ENCODE data around the gene SCYGR8. TPM values are rescaled to one million over a fixed set of nuclear protein-coding genes. Genes with fewer than 3 reads are reported as not detected.

Gene SCYGR8
- polyA plus RNA-seq, 3 donors, result not detected

DNA sequence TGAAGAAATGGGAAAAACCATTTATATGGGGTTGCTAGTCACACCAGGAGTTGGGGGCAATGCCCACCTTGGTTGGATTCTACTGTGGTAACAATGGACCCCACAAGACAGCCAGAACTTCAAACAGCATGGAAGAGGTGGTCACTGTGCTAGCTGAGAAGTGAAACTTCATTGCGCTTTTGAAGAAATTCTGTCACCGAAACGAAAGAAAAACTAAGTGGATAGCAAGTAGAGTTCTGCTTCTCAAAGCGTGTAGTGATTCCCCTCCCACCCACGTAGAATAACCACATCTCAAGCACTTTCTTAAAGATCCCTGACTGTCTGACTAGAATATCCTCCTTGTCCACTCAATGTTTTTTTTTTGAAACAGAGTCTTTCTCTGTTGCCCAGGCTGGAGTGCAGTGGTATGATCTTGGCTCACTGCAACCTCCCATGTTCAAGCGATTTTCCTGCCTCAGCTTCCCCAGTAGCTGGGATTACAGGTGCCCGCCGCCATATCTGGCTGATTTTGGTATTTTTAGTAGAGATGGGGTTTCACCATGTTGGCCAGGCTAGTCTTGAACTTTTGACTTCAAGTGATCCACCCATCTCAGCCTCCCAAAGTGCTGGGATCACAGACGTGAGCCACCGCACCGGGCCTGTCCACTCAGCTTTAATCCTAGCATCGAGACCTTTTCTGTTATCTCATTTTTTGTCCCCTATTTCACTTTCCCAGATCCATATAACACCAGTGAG lies 37.9 kb downstream of the SCYGR8 start:
- no peaks in the 10 kb centered on the region for H3K36me3 ChIP-seq (replicated peaks in 1 of 2; ENCODE audit: control insufficient read depth in 1 of 2, insufficient read depth in 2 of 2, low read length in 2 of 2)
- DNase-seq, result peak; percentile 62 to 76 (median 65)
- no peaks in the 10 kb centered on the region for H3K9me3 ChIP-seq (replicated peaks in 1 of 2; ENCODE audit: control insufficient read depth in 1 of 2, insufficient read depth in 1 of 2, low read length in 2 of 2)
- peak overlapping the region; percentile 58 for H2AFZ ChIP-seq (ENCODE audit: insufficient read depth, low read depth, low read length, poor library complexity, severe bottlenecking)
- Mint-ChIP-seq H3K4me1 (peaks cover 31% of the 10 kb centered on the region), H3K9me3 (peaks cover 0 to 3% (median 0%) of the 10 kb centered on the region in 7 donors), H3K4me3 (peak overlapping the region; percentile 90 to 99), H3K27me3 (ENCODE audit: low read depth in 3 of 3) (peaks cover under 1 to 9% (median 8%) of the 10 kb centered on the region in 3 donors), H3K36me3 (no peaks in the 10 kb centered on the region), H3K27ac (peak overlapping the region; percentile 95 to 99 (median 97))
- H3K4me1 ChIP-seq (ENCODE audit: control insufficient read depth in 1 of 2, insufficient read depth in 2 of 2, low read length in 2 of 2), result peaks cover 21 to 30% of the 10 kb centered on the region in 2 donors
- H3K27me3 ChIP-seq (ENCODE audit: control insufficient read depth in 2 of 2, insufficient read depth in 2 of 2, low read length in 2 of 2), result no peaks in the 10 kb centered on the region
- H4K20me1 ChIP-seq (ENCODE audit: insufficient read depth, low read length), result no peaks in the 10 kb centered on the region
- H3K27ac ChIP-seq (ENCODE audit: low read depth in 1 of 2, low read length in 2 of 2), result peak overlapping the region; percentile 61 to 92
- H3K79me2 ChIP-seq (ENCODE audit: insufficient read depth, low read length), result no peaks in the 10 kb centered on the region
- H3K4me3 ChIP-seq (replicated peaks in 1 of 3; ENCODE audit: low read depth in 2 of 3, low read length in 3 of 3), result peak overlapping the region; percentile 55 to 94 (median 85)
- intact Hi-C loops (cut with micrococcal nuclease), result loop anchor here (5.0 to 10.0 kb wide), 3 partner anchors 34 to 79 kb away; no protein-coding TSS in a partner anchor
- WGBS (ENCODE audit: insufficient coverage), result 66% methylated on average over 6 of the region's 12 CpGs
- H3K9ac ChIP-seq (ENCODE audit: insufficient read depth, low read length, poor library complexity, severe bottlenecking), result peak overlapping the region; percentile 53
- peak overlapping the region; percentile 80 for H3K4me2 ChIP-seq (replicated peaks; ENCODE audit: extremely low read depth, low read length, poor library complexity, severe bottlenecking)
- TF ChIP-seq, protein P1, sequence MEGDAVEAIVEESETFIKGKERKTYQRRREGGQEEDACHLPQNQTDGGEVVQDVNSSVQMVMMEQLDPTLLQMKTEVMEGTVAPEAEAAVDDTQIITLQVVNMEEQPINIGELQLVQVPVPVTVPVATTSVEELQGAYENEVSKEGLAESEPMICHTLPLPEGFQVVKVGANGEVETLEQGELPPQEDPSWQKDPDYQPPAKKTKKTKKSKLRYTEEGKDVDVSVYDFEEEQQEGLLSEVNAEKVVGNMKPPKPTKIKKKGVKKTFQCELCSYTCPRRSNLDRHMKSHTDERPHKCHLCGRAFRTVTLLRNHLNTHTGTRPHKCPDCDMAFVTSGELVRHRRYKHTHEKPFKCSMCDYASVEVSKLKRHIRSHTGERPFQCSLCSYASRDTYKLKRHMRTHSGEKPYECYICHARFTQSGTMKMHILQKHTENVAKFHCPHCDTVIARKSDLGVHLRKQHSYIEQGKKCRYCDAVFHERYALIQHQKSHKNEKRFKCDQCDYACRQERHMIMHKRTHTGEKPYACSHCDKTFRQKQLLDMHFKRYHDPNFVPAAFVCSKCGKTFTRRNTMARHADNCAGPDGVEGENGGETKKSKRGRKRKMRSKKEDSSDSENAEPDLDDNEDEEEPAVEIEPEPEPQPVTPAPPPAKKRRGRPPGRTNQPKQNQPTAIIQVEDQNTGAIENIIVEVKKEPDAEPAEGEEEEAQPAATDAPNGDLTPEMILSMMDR (IDR thresholded peaks at IDR 0.05), result no peak

DNA sequence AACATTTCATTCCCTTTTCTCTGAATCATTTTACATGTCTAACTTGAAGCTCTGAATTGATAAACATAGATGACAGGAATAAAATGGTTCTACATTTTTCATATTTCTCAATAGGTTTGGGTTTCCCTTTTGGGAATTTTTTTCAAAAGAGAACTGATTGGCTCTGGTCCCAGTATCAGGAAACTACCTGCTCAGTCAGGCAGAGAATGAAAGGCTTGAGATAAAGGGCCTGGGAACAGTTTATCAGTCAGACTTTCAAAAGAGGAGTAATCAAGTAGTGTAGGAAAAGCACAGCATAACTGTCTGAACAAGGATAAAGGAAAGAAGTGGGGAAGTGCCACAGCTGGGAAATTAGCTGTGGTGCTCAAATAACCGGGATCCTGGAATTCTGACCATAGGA lies 39.6 kb downstream of the SCYGR8 start:
- TF ChIP-seq, protein P1 (IDR thresholded peaks at IDR 0.05), result no peak
- H3K36me3 Mint-ChIP-seq, result no peaks in the 10 kb centered on the region
- intact Hi-C loops (cut with micrococcal nuclease), result loop anchor here in 1 of 2 donors (10.0 kb wide), 1 partner anchor 70 kb away; no protein-coding TSS in a partner anchor
- no peak for DNase-seq
- Histone ChIP-seq H3K9me3 (replicated peaks in 1 of 2; ENCODE audit: control insufficient read depth in 1 of 2, insufficient read depth in 1 of 2, low read length in 2 of 2) (no peaks in the 10 kb centered on the region), H3K27ac (ENCODE audit: low read depth in 1 of 2, low read length in 2 of 2) (no peak overlapping the region), H3K4me2 (replicated peaks; ENCODE audit: extremely low read depth, low read length, poor library complexity, severe bottlenecking) (no peak overlapping the region), H3K4me1 (ENCODE audit: control insufficient read depth in 1 of 2, insufficient read depth in 2 of 2, low read length in 2 of 2) (peaks cover 21 to 30% of the 10 kb centered on the region in 2 donors), H2AFZ (ENCODE audit: insufficient read depth, low read depth, low read length, poor library complexity, severe bottlenecking) (no peak overlapping the region), H3K9ac (ENCODE audit: insufficient read depth, low read length, poor library complexity, severe bottlenecking) (no peak overlapping the region), H4K20me1 (ENCODE audit: insufficient read depth, low read length) (no peaks in the 10 kb centered on the region), H3K36me3 (replicated peaks in 1 of 2; ENCODE audit: control insufficient read depth in 1 of 2, insufficient read depth in 2 of 2, low read length in 2 of 2) (no peaks in the 10 kb centered on the region), H3K27me3 (ENCODE audit: control insufficient read depth in 2 of 2, insufficient read depth in 2 of 2, low read length in 2 of 2) (no peaks in the 10 kb centered on the region), H3K79me2 (ENCODE audit: insufficient read depth, low read length) (no peaks in the 10 kb centered on the region), H3K4me3 (replicated peaks in 1 of 3; ENCODE audit: low read depth in 2 of 3, low read length in 3 of 3) (no peak overlapping the region)
- H3K27me3 Mint-ChIP-seq (ENCODE audit: low read depth in 3 of 3), result peaks cover 5 to 11% (median 7%) of the 10 kb centered on the region in 3 donors
- H3K4me1 Mint-ChIP-seq, result peaks cover 33% of the 10 kb centered on the region
- H3K4me3 Mint-ChIP-seq, result no peak overlapping the region
- WGBS (ENCODE audit: insufficient coverage), result 100% methylated on average over 1 of the region's 1 CpG
- H3K27ac Mint-ChIP-seq, result peak overlapping the region in 1 of 7 donors; percentile 54
- peaks cover 0 to 3% (median 0%) of the 10 kb centered on the region in 7 donors for H3K9me3 Mint-ChIP-seq

Data from CD14-positive monocyte (primary cell).